HEK293 (cell line): ENCODE data around the gene TNNC2.
"Not testable (repeated sequence)": the region's sequence is repeated elsewhere in the genome, so short reads cannot be mapped to it uniquely, and the experiment has no call there.

Experiments used
- CTCF ChIA-PET: fragments of 350-600 bp; formaldehyde crosslinking; extraction: SDS; loops from one replicate; lab custom pipeline; 2021; ENCODE audit warnings: antibody characterized with exemption; lab: Yijun Ruan, JAX
- POLR2A ChIA-PET: fragments of 300-600 bp; formaldehyde crosslinking; extraction: SDS; loops from one replicate; lab custom pipeline; 2020; ENCODE audit warnings: antibody characterized with exemption, inconsistent platforms; lab: Yijun Ruan, JAX
- H3K27ac ChIP-seq: fragments of 200-500 bp; sonication (Bioruptor generic); 2 replicates; pipeline ENCODE4 v1.5.1; 2014; ENCODE audit warnings: low read depth, low read length, control low read depth, inconsistent platforms; ENCODE audit errors: extremely low read depth
- H3K36me3 ChIP-seq, 2 experiments: fragments of 200-500 bp in 1 of 2; sonication (Bioruptor generic) in 1 of 2; 1 replicate in 1 of 2; 2 replicates in 1 of 2; pipeline ENCODE4 v1.5.1; 2014 to 2017; ENCODE audit warnings: inconsistent platforms in 2 of 2, low read length in 2 of 2; ENCODE audit not compliant: control insufficient read depth in 2 of 2, insufficient read depth in 1 of 2
- H3K4me1 ChIP-seq: fragments of 200-500 bp; sonication (Bioruptor generic); 2 replicates; pipeline ENCODE4 v1.5.1; 2014; ENCODE audit warnings: mild to moderate bottlenecking, low read length, inconsistent platforms; ENCODE audit not compliant: control insufficient read depth, insufficient read depth
- H3K4me3 ChIP-seq: 2 replicates; pipeline ENCODE4 v1.5.1; 2011; ENCODE audit warnings: low read depth, mild to moderate bottlenecking, control low read depth, low read length, moderate library complexity
- H3K9me3 ChIP-seq: fragments of 200-500 bp; sonication (Bioruptor generic); 2 replicates; pipeline ENCODE4 v1.5.1; 2014; ENCODE audit warnings: low read depth, low read length, inconsistent platforms; ENCODE audit not compliant: control insufficient read depth, insufficient read depth
- EGR2 ChIP-seq: fragments of 450-650 bp; formaldehyde crosslinking; IDR thresholded peaks from 2 replicates; pipeline ENCODE4 v1.5.1; 2016; ENCODE audit warnings: low read depth, missing biosample characterization, missing genetic modification characterization
- PRDM1 ChIP-seq: fragments of 450-650 bp; formaldehyde crosslinking; IDR thresholded peaks from 2 replicates; pipeline ENCODE4; 2016; ENCODE audit warnings: missing biosample characterization, missing genetic modification characterization
- SETDB1 ChIP-seq: IDR thresholded peaks from one replicate; pipeline ENCODE4 v1.6.1; 2017; ENCODE audit warnings: mild to moderate bottlenecking, low read length, moderate library complexity, mixed read lengths; ENCODE audit not compliant: insufficient read length
- TCF7L2 ChIP-seq: IDR thresholded peaks from 2 replicates; pipeline ENCODE4 v1.6.1; 2011; ENCODE audit warnings: low read depth, mild to moderate bottlenecking, inconsistent platforms, low read length, moderate library complexity, borderline replicate concordance
- TSHZ1 ChIP-seq: fragments of 450-650 bp; formaldehyde crosslinking; IDR thresholded peaks from 2 replicates; pipeline ENCODE4 v1.5.1; 2016; ENCODE audit warnings: missing biosample characterization, missing genetic modification characterization, borderline replicate concordance
- WT1 ChIP-seq: fragments of 450-650 bp; formaldehyde crosslinking; IDR thresholded peaks from 2 replicates; pipeline ENCODE4 v1.5.1; 2016; ENCODE audit warnings: missing biosample characterization, missing genetic modification characterization
- ZBTB49 ChIP-seq: fragments of 450-650 bp; formaldehyde crosslinking; IDR thresholded peaks from 2 replicates; pipeline ENCODE4 v1.5.1; 2016; ENCODE audit warnings: missing biosample characterization, missing genetic modification characterization, low read depth
- ZBTB6 ChIP-seq: fragments of 450-650 bp; formaldehyde crosslinking; IDR thresholded peaks from 2 replicates; pipeline ENCODE4 v1.5.1; 2017; ENCODE audit warnings: missing biosample characterization, missing genetic modification characterization
- ZEB2 ChIP-seq: fragments of 450-650 bp; formaldehyde crosslinking; IDR thresholded peaks from 2 replicates; pipeline ENCODE4 v1.5.1; 2016; ENCODE audit warnings: missing biosample characterization, missing genetic modification characterization
- ZNF133 ChIP-seq: fragments of 450-650 bp; formaldehyde crosslinking; IDR thresholded peaks from 2 replicates; pipeline ENCODE4 v1.5.1; 2016; ENCODE audit warnings: missing biosample characterization, missing genetic modification characterization
- ZNF146 ChIP-seq: fragments of 450-650 bp; formaldehyde crosslinking; IDR thresholded peaks from 2 replicates; pipeline ENCODE4 v1.5.1; 2016; ENCODE audit warnings: missing biosample characterization, missing genetic modification characterization
- ZNF184 ChIP-seq: fragments of 450-650 bp; IDR thresholded peaks from 2 replicates; pipeline ENCODE4 v1.5.1; 2018; ENCODE audit warnings: missing biosample characterization, mild to moderate bottlenecking, missing genetic modification characterization
- ZNF214 ChIP-seq: fragments of 450-650 bp; formaldehyde crosslinking; IDR thresholded peaks from 2 replicates; pipeline ENCODE4 v1.5.1; 2017; ENCODE audit warnings: missing biosample characterization, mild to moderate bottlenecking, missing genetic modification characterization, borderline replicate concordance
- ZNF221 ChIP-seq: fragments of 450-650 bp; formaldehyde crosslinking; IDR thresholded peaks from 2 replicates; pipeline ENCODE4 v1.5.1; 2017; ENCODE audit warnings: missing biosample characterization, missing genetic modification characterization, borderline replicate concordance
- ZNF362 ChIP-seq: fragments of 450-650 bp; formaldehyde crosslinking; IDR thresholded peaks from 2 replicates; pipeline ENCODE4 v1.5.1; 2016; ENCODE audit warnings: missing biosample characterization, missing genetic modification characterization
- ZNF404 ChIP-seq: fragments of 450-650 bp; formaldehyde crosslinking; IDR thresholded peaks from 2 replicates; pipeline ENCODE4 v1.5.1; 2017; ENCODE audit warnings: missing biosample characterization, missing genetic modification characterization
- ZNF529 ChIP-seq: fragments of 450-650 bp; formaldehyde crosslinking; IDR thresholded peaks from 2 replicates; pipeline ENCODE4 v1.5.1; 2017; ENCODE audit warnings: missing genetic modification characterization, missing biosample characterization; ENCODE audit not compliant: insufficient replicate concordance
- ZNF560 ChIP-seq: fragments of 450-650 bp; formaldehyde crosslinking; IDR thresholded peaks from 2 replicates; pipeline ENCODE4 v1.5.1; 2017; ENCODE audit warnings: missing biosample characterization, missing genetic modification characterization, borderline replicate concordance
- ZNF621 ChIP-seq: fragments of 450-650 bp; formaldehyde crosslinking; IDR thresholded peaks from 2 replicates; pipeline ENCODE4 v1.5.1; 2017; ENCODE audit warnings: missing biosample characterization, missing genetic modification characterization
- ZNF664 ChIP-seq: fragments of 450-650 bp; formaldehyde crosslinking; IDR thresholded peaks from 2 replicates; pipeline ENCODE4 v1.5.1; 2016; ENCODE audit warnings: missing biosample characterization, missing genetic modification characterization
- ZNF692 ChIP-seq: fragments of 450-650 bp; formaldehyde crosslinking; IDR thresholded peaks from 2 replicates; pipeline ENCODE4 v1.5.1; 2016; ENCODE audit warnings: missing biosample characterization, missing genetic modification characterization
- ZNF792 ChIP-seq: fragments of 450-650 bp; formaldehyde crosslinking; IDR thresholded peaks from 2 replicates; pipeline ENCODE4 v1.5.1; 2016; ENCODE audit warnings: missing biosample characterization, missing genetic modification characterization
- ZNF837 ChIP-seq: fragments of 450-650 bp; formaldehyde crosslinking; IDR thresholded peaks from 2 replicates; pipeline ENCODE4 v1.5.1; 2016; ENCODE audit warnings: missing biosample characterization, missing genetic modification characterization

Gene TNNC2

GRCh38 chr20:45874576-45874975 is 47.5 kb upstream of the TNNC2 start (continued):
- no peak for TF ChIP-seq ZNF792 (tag by site-specific recombination)
- no peak for TF ChIP-seq ZNF560 (tag by site-specific recombination)
- TF ChIP-seq ZNF214 = no peak
- no peak for TF ChIP-seq WT1
- TF ChIP-seq ZBTB49 (tag by site-specific recombination) = no peak
- TF ChIP-seq SETDB1 = no peak
- TF ChIP-seq ZNF404 (tag by site-specific recombination) = no peak

GRCh38 chr20:45874104-45874481 is 47.0 kb upstream of the TNNC2 start:
- POLR2A ChIA-PET, H3K4me3 ChIP-seq, H3K4me1 ChIP-seq, H3K27ac ChIP-seq, H3K9me3 ChIP-seq: not testable (repeated sequence)
- CTCF ChIA-PET = interaction anchor here (0.5 to 0.8 kb wide), 2 partner anchors 114 to 327 kb away, joined by 3 read pairs; partner anchors contain the start of gene EPPIN
- peaks cover 0 to 29% of the 10 kb centered on the region in 2 experiments; a peak in 2 of 3 replicates for H3K36me3 ChIP-seq

- peaks cover 0 to 26% of the 10 kb centered on the region in 2 experiments; a peak in 2 of 3 replicates for H3K36me3 ChIP-seq
- TF ChIP-seq ZNF664 (tag by site-specific recombination) = no peak
- TF ChIP-seq ZNF214 = no peak
- TF ChIP-seq ZNF621 = no peak
- no peak for TF ChIP-seq TSHZ1 (tag by site-specific recombination)
- no peak for TF ChIP-seq ZNF221 (tag by site-specific recombination)
- no peak for TF ChIP-seq ZNF529
- no peak for TF ChIP-seq TCF7L2
- no peak for TF ChIP-seq PRDM1 (tag by site-specific recombination)
- no peak for TF ChIP-seq ZNF133 (tag by site-specific recombination)
- no peak for TF ChIP-seq ZNF692 (tag by site-specific recombination)
- TF ChIP-seq ZNF792 (tag by site-specific recombination) = no peak
- TF ChIP-seq ZNF837 (tag by site-specific recombination) = no peak
- no peak for TF ChIP-seq ZNF184
- no peak for TF ChIP-seq ZEB2 (tag by site-specific recombination)
- TF ChIP-seq ZNF362 (tag by site-specific recombination) = no peak
- no peak for TF ChIP-seq EGR2 (tag by site-specific recombination)
- TF ChIP-seq ZNF146 = no peak
- TF ChIP-seq ZBTB6 (tag by site-specific recombination) = no peak
- TF ChIP-seq, all 188 proteins: peak for 0
- no peak overlapping the region for H3K4me3 ChIP-seq
- no peaks in the 10 kb centered on the region for H3K9me3 ChIP-seq
- no peak overlapping the region for H3K27ac ChIP-seq
- ChIA-PET POLR2A (interaction anchor here (1.8 kb wide), 1 partner anchor 7 kb away, joined by 6 read pairs; the partner anchor contains the start of gene ZSWIM1), CTCF (interaction anchor here (0.8 kb wide), 1 partner anchor 327 kb away, joined by 3 read pairs; the partner anchor contains the start of gene EPPIN)
- no peaks in the 10 kb centered on the region for H3K4me1 ChIP-seq
Measured at GRCh38 chr20:45873409-45874103, 46.4 kb upstream of the TNNC2 start.
